HL-60/S4 (cell line): ENCODE measurements around the gene NDUFB7.
"Not testable (repeated sequence)": the region's sequence is repeated elsewhere in the genome, so short reads cannot be mapped to it uniquely, and the experiment has no call there.

ENCODE experiments used
- in situ Hi-C: fragments of 300-500 bp; cut with MboI; formaldehyde crosslinking; loops from 2 replicates; pipeline ENCODE4 v1.14.3; 2022; ENCODE audit warnings: low sequenced_read_pairs

Gene NDUFB7

GRCh38 chr19:14571695-14572490 is at the start of gene NDUFB7:
Gene NDUFB7 (minus strand): TSS chr19:14572066. CDS start chr19:14572000, 66 bp downstream.
- in situ Hi-C loops, result loop anchor here (5.0 to 10.0 kb wide), 2 partner anchors 115 to 323 kb away; no protein-coding TSS in a partner anchor

GRCh38 chr19:14619404-14619803 is 47.5 kb upstream of the NDUFB7 start:
- in situ Hi-C loops, result no loop called here

GRCh38 chr19:14616407-14616806 is 44.5 kb upstream of the NDUFB7 start:
- in situ Hi-C loops, result no loop called here

GRCh38 chr19:14615623-14616022 is 43.8 kb upstream of the NDUFB7 start:
- in situ Hi-C loops, result no loop called here

- in situ Hi-C loops, result no loop called here
Measured at GRCh38 chr19:14614099-14614412, 42.2 kb upstream of the NDUFB7 start.

- in situ Hi-C loops, result not testable (repeated sequence)
Measured at GRCh38 chr19:14613399-14614098, 41.7 kb upstream of the NDUFB7 start.

GRCh38 chr19:14612657-14613056 is 40.8 kb upstream of the NDUFB7 start:
- in situ Hi-C loops, result no loop called here

- in situ Hi-C loops, result not testable (repeated sequence)
Measured at GRCh38 chr19:14612242-14612641, 40.4 kb upstream of the NDUFB7 start.

GRCh38 chr19:14611051-14611450 is 39.2 kb upstream of the NDUFB7 start:
- in situ Hi-C loops, result no loop called here

GRCh38 chr19:14606627-14607026 is 34.8 kb upstream of the NDUFB7 start:
- in situ Hi-C loops, result no loop called here

GRCh38 chr19:14603990-14604387 is 32.1 kb upstream of the NDUFB7 start:
- in situ Hi-C loops, result no loop called here

GRCh38 chr19:14599548-14600147 is 27.8 kb upstream of the NDUFB7 start:
- in situ Hi-C loops, result no loop called here

GRCh38 chr19:14595558-14595957 is 23.7 kb upstream of the NDUFB7 start:
- in situ Hi-C loops, result no loop called here

GRCh38 chr19:14589433-14589832 is 17.6 kb upstream of the NDUFB7 start:
- in situ Hi-C loops, result not testable (repeated sequence)

- in situ Hi-C loops, result not testable (repeated sequence)
Measured at GRCh38 chr19:14585187-14585586, 13.3 kb upstream of the NDUFB7 start.

GRCh38 chr19:14584372-14584771 is 12.5 kb upstream of the NDUFB7 start:
- in situ Hi-C loops, result not testable (repeated sequence)

- in situ Hi-C loops, result no loop called here
Measured at GRCh38 chr19:14582894-14583340, 11.1 kb upstream of the NDUFB7 start, which contains the start of gene CLEC17A. Gene CLEC17A (plus strand): TSS chr19:14583084. CDS start chr19:14583161, 77 bp downstream.

- in situ Hi-C loops, result no loop called here
Measured at GRCh38 chr19:14580623-14581237, 8.9 kb upstream of the NDUFB7 start.

- in situ Hi-C loops, result loop anchor here (10.0 kb wide), 1 partner anchor 317 kb away; no protein-coding TSS in a partner anchor
Measured at GRCh38 chr19:14577885-14578427, 6.1 kb upstream of the NDUFB7 start.

- in situ Hi-C loops, result loop anchor here (10.0 kb wide), 1 partner anchor 318 kb away; no protein-coding TSS in a partner anchor
Measured at GRCh38 chr19:14577264-14577663, 5.4 kb upstream of the NDUFB7 start.

GRCh38 chr19:14576363-14576762 is 4.5 kb upstream of the NDUFB7 start:
- in situ Hi-C loops, result loop anchor here (10.0 kb wide), 1 partner anchor 318 kb away; no protein-coding TSS in a partner anchor
